HG02973 (cell line): ENCODE data around the gene CLMP.
"Not testable (repeated sequence)": the region's sequence is repeated elsewhere in the genome, so short reads cannot be mapped to it uniquely, and the experiment has no call there.

ENCODE experiments used
- ATAC-seq: cut with Tn5 transposase; IDR thresholded peaks from one replicate; pipeline ENCODE4 v1.9.1; 2021; ENCODE audit warnings: moderate library complexity; ENCODE audit not compliant: unreplicated experiment

The CLMP gene

GRCh38 chr11:123143476-123143875, 51.6 kb downstream of the CLMP start:
- no peak for ATAC-seq

- no peak for ATAC-seq
Observed at GRCh38 chr11:123139206-123139605, 55.8 kb downstream of the CLMP start.

GRCh38 chr11:123137431-123138224, 57.4 kb downstream of the CLMP start:
- ATAC-seq = no peak

- ATAC-seq = no peak
Observed at GRCh38 chr11:123135863-123136446, 59.1 kb downstream of the CLMP start.

- no peak for ATAC-seq
Observed at GRCh38 chr11:123132881-123133280, 62.2 kb downstream of the CLMP start.

GRCh38 chr11:123132034-123132766, 62.8 kb downstream of the CLMP start:
- ATAC-seq = not testable (repeated sequence)

GRCh38 chr11:123129920-123130319, 65.1 kb downstream of the CLMP start:
- no peak for ATAC-seq

GRCh38 chr11:123125169-123125568, 69.9 kb downstream of the CLMP start:
- ATAC-seq = no peak

GRCh38 chr11:123122852-123123251, 72.2 kb downstream of the CLMP start:
- no peak for ATAC-seq

GRCh38 chr11:123122341-123122740, 72.7 kb downstream of the CLMP start:
- no peak for ATAC-seq

- ATAC-seq = no peak
Observed at GRCh38 chr11:123116486-123116885, 78.6 kb downstream of the CLMP start.

GRCh38 chr11:123111465-123111864, 83.6 kb downstream of the CLMP start:
- ATAC-seq = no peak

- ATAC-seq = no peak
Observed at GRCh38 chr11:123110397-123110796, 84.7 kb downstream of the CLMP start.

GRCh38 chr11:123107945-123108495, 87.0 kb downstream of the CLMP start:
- ATAC-seq = no peak

- no peak for ATAC-seq
Observed at GRCh38 chr11:123104697-123105096, 90.4 kb downstream of the CLMP start.

GRCh38 chr11:123103326-123103980, 91.6 kb downstream of the CLMP start:
- ATAC-seq = no peak

GRCh38 chr11:123100379-123101085, 94.5 kb downstream of the CLMP start:
- no peak for ATAC-seq

GRCh38 chr11:123098990-123099389, 96.1 kb downstream of the CLMP start:
- ATAC-seq = no peak

- no peak for ATAC-seq
Observed at GRCh38 chr11:123093739-123094138, 101.3 kb downstream of the CLMP start.

- no peak for ATAC-seq
Observed at GRCh38 chr11:123091506-123091905, 103.5 kb downstream of the CLMP start.
